Transverse colon (tissue), 3 donors: Measurements from ENCODE around the gene WDR64.

Experiments used
- POLR2A ChIP-seq: fragments of 450-650 bp; IDR thresholded peaks from one replicate; pipeline ENCODE4 v1.6.1; 2016; ENCODE audit warnings: antibody characterized with exemption, mild to moderate bottlenecking, moderate library complexity
- TF ChIP-seq, protein P1 (sequence below), 5 experiments: fragments of 200-600 bp in 3 of 5; fragments of 450-650 bp in 2 of 5; sonication (generic) in 3 of 5; IDR thresholded peaks; 1 replicate in 2 of 5; 2 replicates in 3 of 5; pipeline ENCODE4 v1.5.1; 2016 to 2017; ENCODE audit warnings: antibody characterized with exemption in 5 of 5, inconsistent platforms in 3 of 5, mild to moderate bottlenecking in 2 of 5, moderate library complexity in 1 of 5

- TF ChIP-seq POLR2A = no peak
- TF ChIP-seq, protein P1, sequence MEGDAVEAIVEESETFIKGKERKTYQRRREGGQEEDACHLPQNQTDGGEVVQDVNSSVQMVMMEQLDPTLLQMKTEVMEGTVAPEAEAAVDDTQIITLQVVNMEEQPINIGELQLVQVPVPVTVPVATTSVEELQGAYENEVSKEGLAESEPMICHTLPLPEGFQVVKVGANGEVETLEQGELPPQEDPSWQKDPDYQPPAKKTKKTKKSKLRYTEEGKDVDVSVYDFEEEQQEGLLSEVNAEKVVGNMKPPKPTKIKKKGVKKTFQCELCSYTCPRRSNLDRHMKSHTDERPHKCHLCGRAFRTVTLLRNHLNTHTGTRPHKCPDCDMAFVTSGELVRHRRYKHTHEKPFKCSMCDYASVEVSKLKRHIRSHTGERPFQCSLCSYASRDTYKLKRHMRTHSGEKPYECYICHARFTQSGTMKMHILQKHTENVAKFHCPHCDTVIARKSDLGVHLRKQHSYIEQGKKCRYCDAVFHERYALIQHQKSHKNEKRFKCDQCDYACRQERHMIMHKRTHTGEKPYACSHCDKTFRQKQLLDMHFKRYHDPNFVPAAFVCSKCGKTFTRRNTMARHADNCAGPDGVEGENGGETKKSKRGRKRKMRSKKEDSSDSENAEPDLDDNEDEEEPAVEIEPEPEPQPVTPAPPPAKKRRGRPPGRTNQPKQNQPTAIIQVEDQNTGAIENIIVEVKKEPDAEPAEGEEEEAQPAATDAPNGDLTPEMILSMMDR (IDR thresholded peaks at IDR 0.05) = no peak
Measured at GRCh38 chr1:241821363-241821762, 169.3 kb downstream of the WDR64 start.
